Esophagus squamous epithelium (tissue), 5 donors: Measurements from ENCODE around the gene HCFC1. TPM values are rescaled to one million over a fixed set of nuclear protein-coding genes. Genes with fewer than 3 reads are reported as not detected.

Source experiments
- DNase-seq: peaks from one replicate; lab custom pipeline; 2025; lab: John Stamatoyannopoulos, UW
- H3K27ac ChIP-seq, 4 donors: fragments of 200-600 bp; sonication (generic); one replicate each; pipeline ENCODE4 v1.5.1; 2016 to 2019; ENCODE audit warnings: mild to moderate bottlenecking in 1 of 4
- H3K27me3 ChIP-seq, 4 donors: fragments of 200-600 bp; sonication (generic); 1 replicate in 3 of 4; 2 replicates in 1 of 4; pipeline versions ENCODE4 v1.5.1 to v1.6.0; 2017 to 2021; ENCODE audit warnings: antibody characterized with exemption in 1 of 4
- H3K36me3 ChIP-seq, 3 donors: fragments of 200-600 bp; sonication (generic); one replicate each; pipeline ENCODE4 v1.5.1; 2016 to 2019
- H3K4me1 ChIP-seq, 3 donors: fragments of 200-600 bp; sonication (generic); one replicate each; pipeline ENCODE4 v1.5.1; 2017 to 2019
- H3K4me3 ChIP-seq, 4 donors: fragments of 200-600 bp; sonication (generic); 1 replicate in 3 of 4; 2 replicates in 1 of 4; pipeline ENCODE4 v1.5.1; 2016 to 2019; ENCODE audit warnings: mild to moderate bottlenecking in 2 of 4, moderate library complexity in 1 of 4
- H3K9me3 ChIP-seq, 3 donors: fragments of 200-600 bp; sonication (generic); one replicate each; pipeline ENCODE4 v1.5.1; 2016 to 2019
- CTCF ChIP-seq, 6 experiments: fragments of 450-650 bp in 4 of 6; fragments of 200-600 bp in 2 of 6; sonication (generic) in 2 of 6; IDR thresholded peaks; one replicate each; pipeline ENCODE4 v1.5.1; 2016 to 2019; ENCODE audit warnings: antibody characterized with exemption in 6 of 6, mild to moderate bottlenecking in 4 of 6, moderate library complexity in 4 of 6
- POLR2A ChIP-seq, 4 donors: fragments of 450-650 bp; IDR thresholded peaks; one replicate each; pipeline ENCODE4 v1.6.1; 2017; ENCODE audit warnings: antibody characterized with exemption in 4 of 4, mild to moderate bottlenecking in 4 of 4, moderate library complexity in 3 of 4
- WGBS, 2 donors: methylation state at CpG; one replicate each; pipeline ENCODE4 v1.1.5; 2018; 5-methylcytosine and 5-hydroxymethylcytosine counted together
- intact Hi-C: fragments of 100-400 bp; cut with DNase I; formaldehyde crosslinking; loops from one replicate; pipeline ENCODE4 v1.15.0; 2022
- total RNA-seq, 4 donors: library from RNA; depleted of rRNA; stranded (reverse); fragments of >200 nt; gene quantifications; one replicate each; pipeline ENCODE4 v1.1.0, GENCODE V29; 2016
- donor health status: DM: yes; HTN: yes; CAD: no.

The HCFC1 gene
- total RNA-seq, 4 donors from 2014 or later = 22.2 to 54.0 (median 37.0) TPM

- WGBS, 2 donors = 92% methylated on average over 14 of the region's 17 CpGs; no CpG with 5 or more reads in 1 of the 2 donors
- Histone ChIP-seq H3K9me3 (no peaks in the 10 kb centered on the region), H3K4me1 (peaks cover 0 to 11% (median 0%) of the 10 kb centered on the region in 3 donors), H3K27me3 (no peaks in the 10 kb centered on the region), H3K36me3 (peaks cover 27 to 97% (median 51%) of the 10 kb centered on the region in 3 donors), H3K4me3 (no peak overlapping the region), H3K27ac (peak overlapping the region in 1 of 4 donors; percentile 28)
- DNase-seq = no peak
- TF ChIP-seq CTCF (IDR thresholded peaks at IDR 0.05) (no peak), POLR2A (IDR thresholded peaks at IDR 0.05) (no peak)
- intact Hi-C loops = no loop called here
Observed at GRCh38 chrX:153957224-153957623, 14.4 kb downstream of the HCFC1 start.

GRCh38 chrX:153956044-153956907, 15.3 kb downstream of the HCFC1 start:
- no peak for DNase-seq

GRCh38 chrX:153955228-153955732, 16.3 kb downstream of the HCFC1 start:
- Histone ChIP-seq H3K27ac (no peak overlapping the region), H3K9me3 (no peaks in the 10 kb centered on the region), H3K4me1 (peaks cover 0 to 12% (median 0%) of the 10 kb centered on the region in 3 donors), H3K27me3 (no peaks in the 10 kb centered on the region), H3K36me3 (peaks cover 40 to 97% (median 50%) of the 10 kb centered on the region in 3 donors), H3K4me3 (no peak overlapping the region)
- DNase-seq = no peak
- TF ChIP-seq POLR2A (IDR thresholded peaks at IDR 0.05) (no peak), CTCF (IDR thresholded peaks at IDR 0.05) (no peak)
- intact Hi-C loops = no loop called here
- WGBS, 2 donors = no CpG with 5 or more reads among the region's 12 CpGs

More at GRCh38 chrX:153956044-153956907, 15.3 kb downstream of the HCFC1 start:
- H3K27me3 ChIP-seq = no peaks in the 10 kb centered on the region
- no peak overlapping the region for H3K27ac ChIP-seq
- 67 to 90% methylated on average over 2 to 6 of the region's 35 CpGs for WGBS, 2 donors
- intact Hi-C loops = no loop called here
- TF ChIP-seq POLR2A (IDR thresholded peaks at IDR 0.05) (no peak), CTCF (IDR thresholded peaks at IDR 0.05) (no peak)
- H3K4me3 ChIP-seq = no peak overlapping the region
- H3K36me3 ChIP-seq = peaks cover 35 to 97% (median 50%) of the 10 kb centered on the region in 3 donors
- H3K4me1 ChIP-seq = peaks cover 0 to 11% (median 0%) of the 10 kb centered on the region in 3 donors
- H3K9me3 ChIP-seq = no peaks in the 10 kb centered on the region

- DNase-seq = no peak
- no peak for TF ChIP-seq POLR2A (IDR thresholded peaks at IDR 0.05)
- TF ChIP-seq CTCF (IDR thresholded peaks at IDR 0.05) = no peak
- intact Hi-C loops = no loop called here
- Histone ChIP-seq H3K36me3 (peaks cover 42 to 97% (median 51%) of the 10 kb centered on the region in 3 donors), H3K4me1 (peaks cover 0 to 18% (median 0%) of the 10 kb centered on the region in 3 donors), H3K27me3 (no peaks in the 10 kb centered on the region), H3K4me3 (peak overlapping the region in 1 of 4 donors; percentile 37), H3K9me3 (no peaks in the 10 kb centered on the region), H3K27ac (peak overlapping the region in 2 of 4 donors; percentile 75 to 82)
- no CpG with 5 or more reads among the region's 44 CpGs for WGBS, 2 donors
Observed at GRCh38 chrX:153954558-153955227, 16.9 kb downstream of the HCFC1 start.
